Tibial nerve (tissue), 4 donors: ENCODE measurements around the gene PDE2A. TPM values are rescaled to one million over a fixed set of nuclear protein-coding genes. Genes with fewer than 3 reads are reported as not detected.

Experiments used
- DNase-seq, 2 donors: peaks; one replicate each; pipeline ENCODE4 v3.0.0-alpha.2; 2019; ENCODE audit warnings: low spot score in 2 of 2
- H3K27ac ChIP-seq, 4 donors: fragments of 200-600 bp; sonication (generic) in 3 of 4; one replicate each; pipeline ENCODE4 v1.5.1; 2017 to 2019; ENCODE audit warnings: mild to moderate bottlenecking in 1 of 4
- H3K27me3 ChIP-seq, 2 donors: fragments of 200-600 bp; sonication (generic) in 1 of 2; one replicate each; pipeline versions ENCODE4 v1.5.1 to v1.6.0; 2017 to 2019
- H3K36me3 ChIP-seq, 3 donors: fragments of 200-600 bp; sonication (generic); one replicate each; pipeline ENCODE4 v1.5.1; 2018 to 2019
- H3K4me1 ChIP-seq, 4 donors: fragments of 200-600 bp; sonication (generic) in 3 of 4; one replicate each; pipeline ENCODE4 v1.5.1; 2017 to 2019
- H3K4me3 ChIP-seq, 4 donors: fragments of 200-600 bp; sonication (generic) in 3 of 4; one replicate each; pipeline ENCODE4 v1.5.1; 2017 to 2019; ENCODE audit warnings: mild to moderate bottlenecking in 1 of 4, moderate library complexity in 1 of 4
- H3K9me3 ChIP-seq, 4 donors: fragments of 200-600 bp; sonication (generic) in 3 of 4; one replicate each; pipeline ENCODE4 v1.5.1; 2017 to 2019
- EP300 ChIP-seq, 2 donors: sonication (generic); formaldehyde crosslinking; IDR thresholded peaks; one replicate each; pipeline ENCODE4 v1.6.1; 2017; ENCODE audit warnings: antibody characterized with exemption in 2 of 2, mild to moderate bottlenecking in 1 of 2
- POLR2A ChIP-seq, 2 donors: fragments of 450-650 bp; IDR thresholded peaks; one replicate each; pipeline ENCODE4 v1.6.1; 2017; ENCODE audit warnings: antibody characterized with exemption in 2 of 2, mild to moderate bottlenecking in 2 of 2, moderate library complexity in 2 of 2
- WGBS, 2 donors: methylation state at CpG; one replicate each; pipeline ENCODE4 v1.1.5; 2018; 5-methylcytosine and 5-hydroxymethylcytosine counted together
- total RNA-seq, 4 donors: library from RNA; depleted of rRNA; stranded (reverse); fragments of >200 nt; gene quantifications; one replicate each; pipeline ENCODE4 v1.1.0, GENCODE V29; 2016
- TF ChIP-seq, protein P1 (sequence below), 5 experiments: fragments of 200-600 bp in 3 of 5; fragments of 450-650 bp in 2 of 5; sonication (generic) in 3 of 5; IDR thresholded peaks; one replicate each; pipeline ENCODE4 v1.5.1; 2016 to 2019; ENCODE audit warnings: antibody characterized with exemption in 5 of 5, mild to moderate bottlenecking in 3 of 5, moderate library complexity in 2 of 5

PDE2A gene
- total RNA-seq, 4 donors from 2014 or later = 30.3 to 75.7 (median 43.1) TPM

DNA sequence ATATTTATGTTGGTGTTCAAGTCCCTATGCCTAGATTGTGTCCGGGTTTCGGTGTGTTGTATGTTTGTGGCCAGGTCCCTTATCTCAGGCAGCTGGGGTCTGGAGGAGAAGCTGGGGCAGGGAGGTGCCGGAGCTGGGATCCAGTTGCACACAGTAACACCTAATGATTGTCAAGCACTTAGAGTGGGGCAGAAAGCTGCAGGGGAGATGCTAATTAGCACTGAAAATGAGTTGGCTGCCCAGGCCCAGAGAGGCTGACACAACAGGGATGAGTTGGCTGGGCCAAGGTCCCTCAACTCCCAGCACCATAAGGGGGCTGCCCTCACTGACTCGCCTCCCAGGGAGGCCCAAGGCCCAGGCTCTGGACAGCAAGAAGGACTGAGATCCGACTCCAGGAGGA lies 12.2 kb downstream of the PDE2A start:
- Histone ChIP-seq H3K9me3 (no peaks in the 10 kb centered on the region), H3K36me3 (no peaks in the 10 kb centered on the region), H3K4me1 (no peaks in the 10 kb centered on the region), H3K4me3 (no peak overlapping the region), H3K27me3 (peaks cover 0 to 28% of the 10 kb centered on the region in 2 donors), H3K27ac (no peak overlapping the region)
- no peak for DNase-seq
- 85 to 86% methylated on average over 5 of the region's 5 CpGs for WGBS, 2 donors
- TF ChIP-seq POLR2A (IDR thresholded peaks at IDR 0.05) = no peak
- TF ChIP-seq, protein P1, sequence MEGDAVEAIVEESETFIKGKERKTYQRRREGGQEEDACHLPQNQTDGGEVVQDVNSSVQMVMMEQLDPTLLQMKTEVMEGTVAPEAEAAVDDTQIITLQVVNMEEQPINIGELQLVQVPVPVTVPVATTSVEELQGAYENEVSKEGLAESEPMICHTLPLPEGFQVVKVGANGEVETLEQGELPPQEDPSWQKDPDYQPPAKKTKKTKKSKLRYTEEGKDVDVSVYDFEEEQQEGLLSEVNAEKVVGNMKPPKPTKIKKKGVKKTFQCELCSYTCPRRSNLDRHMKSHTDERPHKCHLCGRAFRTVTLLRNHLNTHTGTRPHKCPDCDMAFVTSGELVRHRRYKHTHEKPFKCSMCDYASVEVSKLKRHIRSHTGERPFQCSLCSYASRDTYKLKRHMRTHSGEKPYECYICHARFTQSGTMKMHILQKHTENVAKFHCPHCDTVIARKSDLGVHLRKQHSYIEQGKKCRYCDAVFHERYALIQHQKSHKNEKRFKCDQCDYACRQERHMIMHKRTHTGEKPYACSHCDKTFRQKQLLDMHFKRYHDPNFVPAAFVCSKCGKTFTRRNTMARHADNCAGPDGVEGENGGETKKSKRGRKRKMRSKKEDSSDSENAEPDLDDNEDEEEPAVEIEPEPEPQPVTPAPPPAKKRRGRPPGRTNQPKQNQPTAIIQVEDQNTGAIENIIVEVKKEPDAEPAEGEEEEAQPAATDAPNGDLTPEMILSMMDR (IDR thresholded peaks at IDR 0.05) = no peak
- TF ChIP-seq EP300 (IDR thresholded peaks at IDR 0.05) = no peak

GRCh38 chr11:72661486-72661885 lies 12.7 kb downstream of the PDE2A start:
- Histone ChIP-seq H3K9me3 (no peaks in the 10 kb centered on the region), H3K27me3 (peaks cover 0 to 28% of the 10 kb centered on the region in 2 donors), H3K4me3 (no peak overlapping the region), H3K27ac (no peak overlapping the region), H3K36me3 (no peaks in the 10 kb centered on the region), H3K4me1 (no peaks in the 10 kb centered on the region)
- 85 to 87% methylated on average over 9 of the region's 9 CpGs for WGBS, 2 donors
- no peak for DNase-seq
- TF ChIP-seq POLR2A (IDR thresholded peaks at IDR 0.05) (no peak), EP300 (IDR thresholded peaks at IDR 0.05) (no peak)
- TF ChIP-seq, protein P1 (IDR thresholded peaks at IDR 0.05) = no peak

DNA sequence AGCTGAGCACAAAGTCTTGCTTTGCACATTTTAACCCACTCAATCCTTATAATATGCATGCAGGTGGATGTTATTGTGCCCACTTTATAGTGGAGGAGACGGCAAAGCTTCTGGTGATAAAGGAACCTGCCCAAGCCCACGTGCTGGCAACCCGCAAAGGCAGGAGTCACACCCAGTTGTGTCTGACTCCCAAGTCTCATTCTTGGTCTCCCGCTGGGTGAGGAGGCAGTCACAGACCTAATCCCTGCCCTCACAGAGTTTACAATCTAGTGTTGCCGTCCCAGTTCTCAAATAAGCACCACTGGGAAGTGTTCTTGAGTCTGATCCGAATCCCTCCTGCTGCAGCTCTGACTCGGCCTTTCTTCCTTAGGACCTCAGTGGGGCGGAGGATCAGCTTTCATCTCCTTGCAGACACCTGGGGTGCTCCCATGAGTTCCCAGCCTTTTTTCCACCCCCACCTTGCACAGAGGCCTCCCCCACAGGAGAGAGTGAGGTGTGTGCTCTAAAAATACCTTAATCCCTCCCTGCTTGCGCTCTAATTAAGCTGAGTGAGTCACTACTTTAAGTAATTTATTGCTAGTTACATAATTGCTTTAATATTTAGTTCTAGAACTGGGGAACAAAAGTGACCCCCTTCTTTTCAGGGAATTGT lies 15.1 kb downstream of the PDE2A start:
- Histone ChIP-seq H3K4me1 (no peaks in the 10 kb centered on the region), H3K27ac (no peak overlapping the region), H3K27me3 (peaks cover 0 to 6% of the 10 kb centered on the region in 2 donors), H3K36me3 (no peaks in the 10 kb centered on the region), H3K9me3 (no peaks in the 10 kb centered on the region), H3K4me3 (no peak overlapping the region)
- TF ChIP-seq, protein P1 (IDR thresholded peaks at IDR 0.05) = no peak
- TF ChIP-seq EP300 (IDR thresholded peaks at IDR 0.05) (no peak), POLR2A (IDR thresholded peaks at IDR 0.05) (no peak)
- 76 to 84% methylated on average over 9 of the region's 9 CpGs for WGBS, 2 donors
- no peak for DNase-seq

- Histone ChIP-seq H3K4me3 (no peak overlapping the region), H3K36me3 (no peaks in the 10 kb centered on the region), H3K27ac (no peak overlapping the region), H3K27me3 (no peaks in the 10 kb centered on the region), H3K4me1 (no peaks in the 10 kb centered on the region), H3K9me3 (no peaks in the 10 kb centered on the region)
- no peak for TF ChIP-seq POLR2A (IDR thresholded peaks at IDR 0.05)
- no peak for TF ChIP-seq EP300 (IDR thresholded peaks at IDR 0.05)
- TF ChIP-seq, protein P1 (IDR thresholded peaks at IDR 0.05) = no peak
- 58 to 59% methylated on average over 5 to 6 of the region's 6 CpGs for WGBS, 2 donors
- DNase-seq = no peak
These were observed 16.7 kb downstream of the PDE2A start for GRCh38 chr11:72657411-72658100.

GRCh38 chr11:72655896-72656464 lies 18.2 kb downstream of the PDE2A start:
- no peaks in the 10 kb centered on the region for H3K4me1 ChIP-seq
- no peak for DNase-seq
- no peak overlapping the region for H3K4me3 ChIP-seq
- no peaks in the 10 kb centered on the region for H3K36me3 ChIP-seq
- WGBS, 2 donors = 65 to 70% methylated on average over 6 to 11 of the region's 11 CpGs
- no peaks in the 10 kb centered on the region for H3K27me3 ChIP-seq
- TF ChIP-seq POLR2A (IDR thresholded peaks at IDR 0.05) (no peak), EP300 (IDR thresholded peaks at IDR 0.05) (no peak)
- TF ChIP-seq, protein P1 (IDR thresholded peaks at IDR 0.05) = no peak
- H3K9me3 ChIP-seq = no peaks in the 10 kb centered on the region
- H3K27ac ChIP-seq = no peak overlapping the region
